ENCODE data around the gene KPNA4.
"Not testable (repeated sequence)": the region's sequence is repeated elsewhere in the genome, so short reads cannot be mapped to it uniquely, and the experiment has no call there.

The KPNA4 gene

GRCh38 chr3:160569894-160570652 is 4.7 kb upstream of the KPNA4 start:
- DNase-seq = no peak

GRCh38 chr3:160568989-160569388 is 3.6 kb upstream of the KPNA4 start:
- no peak for DNase-seq

- no peak for DNase-seq
Observed at GRCh38 chr3:160567774-160568173, 2.4 kb upstream of the KPNA4 start.

- no peak for DNase-seq
Observed at GRCh38 chr3:160566499-160566898, 1.1 kb upstream of the KPNA4 start.

- DNase-seq = peak; percentile 11 to 32
Observed at GRCh38 chr3:160564949-160565441, 376 bp downstream of the KPNA4 start.

GRCh38 chr3:160564258-160564911 is 986 bp downstream of the KPNA4 start:
- DNase-seq = peak in 1 of 2 experiments; percentile 18

GRCh38 chr3:160562952-160563351 is 2.4 kb downstream of the KPNA4 start:
- no peak for DNase-seq

GRCh38 chr3:160557571-160557970 is 7.8 kb downstream of the KPNA4 start:
- DNase-seq = no peak

GRCh38 chr3:160556141-160556540 is 9.2 kb downstream of the KPNA4 start:
- no peak for DNase-seq

GRCh38 chr3:160554980-160555379 is 10.4 kb downstream of the KPNA4 start:
- DNase-seq = no peak

- DNase-seq = no peak
Observed at GRCh38 chr3:160553827-160554226, 11.5 kb downstream of the KPNA4 start.

- no peak for DNase-seq
Observed at GRCh38 chr3:160546727-160547126, 18.6 kb downstream of the KPNA4 start.

- no peak for DNase-seq
Observed at GRCh38 chr3:160545504-160545871, 19.9 kb downstream of the KPNA4 start.

GRCh38 chr3:160544844-160545503 is 20.4 kb downstream of the KPNA4 start:
- no peak for DNase-seq

GRCh38 chr3:160540551-160540950 is 24.8 kb downstream of the KPNA4 start:
- no peak for DNase-seq

GRCh38 chr3:160538895-160539294 is 26.5 kb downstream of the KPNA4 start:
- no peak for DNase-seq

GRCh38 chr3:160537729-160538128 is 27.6 kb downstream of the KPNA4 start:
- no peak for DNase-seq

- DNase-seq = no peak
Observed at GRCh38 chr3:160532371-160532770, 33.0 kb downstream of the KPNA4 start.

GRCh38 chr3:160531311-160531710 is 34.1 kb downstream of the KPNA4 start:
- no peak for DNase-seq

- not testable (repeated sequence) for DNase-seq
Observed at GRCh38 chr3:160516391-160516790, 49.0 kb downstream of the KPNA4 start.

GRCh38 chr3:160501325-160501724 is 64.0 kb downstream of the KPNA4 start:
- DNase-seq = no peak

- DNase-seq = no peak
Observed at GRCh38 chr3:160498202-160498601, 67.2 kb downstream of the KPNA4 start.

- DNase-seq = no peak
Observed at GRCh38 chr3:160490166-160490565, 75.2 kb downstream of the KPNA4 start.

GRCh38 chr3:160486459-160486869 is 78.9 kb downstream of the KPNA4 start:
- DNase-seq = no peak

All from NCI-H1930 (cell line).